HEK293 (cell line): ENCODE results near the gene RGR.

Experiments used
- CTCF ChIP-seq: fragments of 450-650 bp; formaldehyde crosslinking; IDR thresholded peaks from 2 replicates; pipeline ENCODE4 v1.5.1; 2016; ENCODE audit warnings: missing biosample characterization, missing genetic modification characterization
- FEZF1 ChIP-seq: fragments of 450-650 bp; formaldehyde crosslinking; IDR thresholded peaks from 2 replicates; pipeline ENCODE4 v1.5.1; 2016; ENCODE audit warnings: missing biosample characterization, missing genetic modification characterization
- KLF1 ChIP-seq: fragments of 450-650 bp; formaldehyde crosslinking; IDR thresholded peaks from 2 replicates; pipeline ENCODE4 v1.5.1; 2016; ENCODE audit warnings: missing biosample characterization, missing genetic modification characterization
- REST ChIP-seq: fragments of 450-650 bp; formaldehyde crosslinking; IDR thresholded peaks from 2 replicates; pipeline ENCODE4 v1.5.1; 2016; ENCODE audit warnings: missing biosample characterization, missing genetic modification characterization
- SP2 ChIP-seq: fragments of 450-650 bp; formaldehyde crosslinking; IDR thresholded peaks from 2 replicates; pipeline ENCODE4 v1.5.1; 2016; ENCODE audit warnings: missing biosample characterization, missing genetic modification characterization
- TCF7L2 ChIP-seq: IDR thresholded peaks from 2 replicates; pipeline ENCODE4 v1.6.1; 2011; ENCODE audit warnings: low read depth, mild to moderate bottlenecking, inconsistent platforms, low read length, moderate library complexity, borderline replicate concordance
- ZBTB10 ChIP-seq: fragments of 450-650 bp; formaldehyde crosslinking; IDR thresholded peaks from 2 replicates; pipeline ENCODE4 v1.5.1; 2016; ENCODE audit warnings: missing biosample characterization, missing genetic modification characterization
- ZNF112 ChIP-seq: fragments of 450-650 bp; formaldehyde crosslinking; IDR thresholded peaks from 2 replicates; pipeline ENCODE4 v1.5.0; 2017; ENCODE audit warnings: missing biosample characterization, missing genetic modification characterization
- ZNF138 ChIP-seq: fragments of 450-650 bp; formaldehyde crosslinking; IDR thresholded peaks from 2 replicates; pipeline ENCODE4 v1.5.1; 2016; ENCODE audit warnings: missing biosample characterization, missing genetic modification characterization, borderline replicate concordance
- ZNF274 ChIP-seq, 2 experiments: fragments of 200-500 bp in 1 of 2; fragments of 450-650 bp in 1 of 2; sonication (Bioruptor generic) in 1 of 2; formaldehyde crosslinking in 1 of 2; IDR thresholded peaks; 2 replicates each; pipeline versions ENCODE4 v1.5.1 to v1.6.1; 2014 to 2016; ENCODE audit warnings: borderline replicate concordance in 1 of 2, inconsistent platforms in 1 of 2, low read length in 1 of 2, missing biosample characterization in 1 of 2, missing genetic modification characterization in 1 of 2
- ZNF366 ChIP-seq: fragments of 450-650 bp; formaldehyde crosslinking; conservative IDR thresholded peaks from 2 replicates; pipeline ENCODE4 v1.5.1; 2016; ENCODE audit warnings: missing biosample characterization, missing genetic modification characterization
- ZNF747 ChIP-seq: fragments of 450-650 bp; formaldehyde crosslinking; IDR thresholded peaks from 2 replicates; pipeline ENCODE4 v1.5.1; 2016; ENCODE audit warnings: missing biosample characterization, missing genetic modification characterization

GRCh38 chr10:84269773-84270172, 24.9 kb downstream of the RGR start:
- TF ChIP-seq CTCF (tag by site-specific recombination) (no peak), ZNF274 (IDR thresholded peaks at IDR 0.05; ENCODE audit: low read length) (no peak), ZNF274 (tag by site-specific recombination; IDR thresholded peaks at IDR 0.05; ENCODE audit: borderline replicate concordance) (no peak), ZNF138 (tag by site-specific recombination) (no peak), FEZF1 (tag by site-specific recombination) (no peak), ZNF366 (tag by site-specific recombination) (no peak), SP2 (tag by site-specific recombination) (no peak), TCF7L2 (no peak), KLF1 (tag by site-specific recombination) (no peak), ZNF112 (tag by site-specific recombination) (no peak), REST (tag by site-specific recombination) (no peak), ZBTB10 (no peak), ZNF747 (tag by site-specific recombination) (no peak)
